ENCODE measurements around the gene SERPIND1.

The SERPIND1 gene

DNA sequence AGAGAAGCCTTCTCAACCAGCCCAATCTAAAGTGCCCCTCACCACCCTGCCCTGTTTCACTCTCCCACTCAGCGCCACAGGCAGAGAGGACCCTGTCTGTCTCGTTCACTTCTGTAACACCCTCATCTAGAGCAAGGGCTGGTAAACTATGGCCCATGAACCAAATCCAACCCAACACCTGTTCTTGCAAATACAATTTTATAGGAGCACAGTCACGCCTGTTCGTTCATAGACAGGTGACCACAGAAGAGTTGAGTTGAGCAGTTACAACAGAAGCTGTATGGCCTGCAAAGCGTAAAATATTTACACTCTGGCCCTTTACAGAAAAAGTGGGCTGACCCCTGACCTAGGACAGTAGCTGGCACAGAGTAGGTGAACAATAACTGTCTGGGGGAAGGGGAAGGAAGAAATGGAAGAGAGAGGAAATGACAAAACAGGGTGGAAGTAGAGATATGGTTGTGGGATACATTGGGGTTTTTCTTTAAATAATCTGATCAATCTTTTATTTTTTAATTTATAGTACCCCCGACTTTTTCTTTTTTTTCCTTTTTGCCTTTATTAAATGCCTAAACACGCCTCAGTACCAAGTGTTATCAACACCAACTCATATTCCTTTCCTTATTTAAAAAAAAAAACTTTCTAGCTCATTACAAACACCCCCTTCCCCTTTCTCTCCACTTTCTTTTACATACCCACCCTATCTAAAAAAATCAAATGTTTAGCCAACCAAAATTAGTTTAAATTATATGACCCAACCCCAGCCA, 20.9 kb downstream of the SERPIND1 start:
- H2AK5ac ChIP-seq (ENCODE audit: low read length), result no peak overlapping the region
- no peak overlapping the region for H4K5ac ChIP-seq (ENCODE audit: low read length)
- H2BK120ac ChIP-seq (ENCODE audit: low read depth, low read length), result no peak overlapping the region
- H3K9ac ChIP-seq (ENCODE audit: low read length), result no peak overlapping the region
- no peak for DNase-seq
- peaks cover 4% of the 10 kb centered on the region for H3K4me1 ChIP-seq (ENCODE audit: control insufficient read depth, low read depth, low read length)
- H3K36me3 ChIP-seq (ENCODE audit: control insufficient read depth, insufficient read depth, low read length), result no peaks in the 10 kb centered on the region
- H3K56ac ChIP-seq (ENCODE audit: low read length), result no peak overlapping the region
- H3K4ac ChIP-seq (ENCODE audit: low read depth, low read length), result no peak overlapping the region
- no peak overlapping the region for H3K4me3 ChIP-seq (ENCODE audit: low read length)
- H3K79me1 ChIP-seq (ENCODE audit: low read length), result no peaks in the 10 kb centered on the region
- no peak overlapping the region for H2BK5ac ChIP-seq (ENCODE audit: low read length)
- no peak overlapping the region for H3K23ac ChIP-seq (ENCODE audit: low read length)
- no peak overlapping the region for H2BK15ac ChIP-seq (replicated peaks; ENCODE audit: low read depth)
- no peak overlapping the region for H3K4me2 ChIP-seq (ENCODE audit: low read length)
- no peak overlapping the region for H3K18ac ChIP-seq (ENCODE audit: low read length)
- no peak overlapping the region for H4K8ac ChIP-seq (ENCODE audit: low read depth, low read length)
- H3K27ac ChIP-seq (ENCODE audit: low read depth, low read length), result no peak overlapping the region
- H3K79me2 ChIP-seq (ENCODE audit: control insufficient read depth, insufficient read depth, low read length), result no peaks in the 10 kb centered on the region
- WGBS (ENCODE audit: extremely low coverage, insufficient coverage, low lambda C conversion rate), result 73% methylated on average over 1 of the region's 7 CpGs
- no peaks in the 10 kb centered on the region for H3K27me3 ChIP-seq (ENCODE audit: insufficient read depth, low read length, poor library complexity)

DNA sequence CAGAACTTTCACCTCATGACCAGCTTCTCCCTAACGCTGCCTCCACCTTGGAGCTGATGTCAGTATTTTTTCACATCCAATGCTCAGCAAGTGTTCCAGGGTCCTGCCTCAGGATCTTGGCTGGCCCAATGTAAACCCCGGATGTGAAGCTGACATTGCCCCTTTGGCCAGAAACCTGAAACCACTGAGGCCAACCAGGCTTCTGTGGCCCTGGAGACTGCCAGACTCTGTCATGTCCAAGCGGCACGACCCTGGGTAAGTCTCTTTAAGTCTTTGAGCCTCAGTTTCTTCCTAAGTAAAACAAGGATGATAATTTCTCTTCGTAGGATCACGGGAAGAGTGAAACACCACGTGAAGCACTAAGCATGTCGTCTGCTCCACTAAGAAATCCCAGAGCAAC, 22.8 kb downstream of the SERPIND1 start:
- Histone ChIP-seq H3K79me1 (ENCODE audit: low read length) (no peaks in the 10 kb centered on the region), H3K36me3 (ENCODE audit: control insufficient read depth, insufficient read depth, low read length) (no peaks in the 10 kb centered on the region), H2BK15ac (replicated peaks; ENCODE audit: low read depth) (no peak overlapping the region), H3K4ac (ENCODE audit: low read depth, low read length) (no peak overlapping the region), H2BK5ac (ENCODE audit: low read length) (no peak overlapping the region), H3K18ac (ENCODE audit: low read length) (no peak overlapping the region), H3K9ac (ENCODE audit: low read length) (no peak overlapping the region), H3K27me3 (ENCODE audit: insufficient read depth, low read length, poor library complexity) (no peaks in the 10 kb centered on the region), H3K4me1 (ENCODE audit: control insufficient read depth, low read depth, low read length) (peaks cover 4% of the 10 kb centered on the region), H3K27ac (ENCODE audit: low read depth, low read length) (no peak overlapping the region), H3K56ac (ENCODE audit: low read length) (no peak overlapping the region), H3K79me2 (ENCODE audit: control insufficient read depth, insufficient read depth, low read length) (no peaks in the 10 kb centered on the region), H3K23ac (ENCODE audit: low read length) (no peak overlapping the region), H2AK5ac (ENCODE audit: low read length) (no peak overlapping the region), H3K4me2 (ENCODE audit: low read length) (no peak overlapping the region), H2BK120ac (ENCODE audit: low read depth, low read length) (no peak overlapping the region), H4K5ac (ENCODE audit: low read length) (no peak overlapping the region), H4K8ac (ENCODE audit: low read depth, low read length) (no peak overlapping the region), H3K4me3 (ENCODE audit: low read length) (no peak overlapping the region)
- no CpG with 5 or more reads among the region's 8 CpGs for whole genome bisulfite sequencing (ENCODE audit: extremely low coverage, insufficient coverage, low lambda C conversion rate)
- no peak for DNase-seq

- Histone ChIP-seq H3K27ac (ENCODE audit: low read depth, low read length) (no peak overlapping the region), H3K18ac (ENCODE audit: low read length) (no peak overlapping the region), H3K56ac (ENCODE audit: low read length) (no peak overlapping the region), H3K27me3 (ENCODE audit: insufficient read depth, low read length, poor library complexity) (no peaks in the 10 kb centered on the region), H3K79me2 (ENCODE audit: control insufficient read depth, insufficient read depth, low read length) (no peaks in the 10 kb centered on the region), H3K4ac (ENCODE audit: low read depth, low read length) (no peak overlapping the region), H3K79me1 (ENCODE audit: low read length) (no peaks in the 10 kb centered on the region), H3K9ac (ENCODE audit: low read length) (no peak overlapping the region), H4K5ac (ENCODE audit: low read length) (no peak overlapping the region), H3K4me1 (ENCODE audit: control insufficient read depth, low read depth, low read length) (peaks cover 4% of the 10 kb centered on the region), H3K4me3 (ENCODE audit: low read length) (no peak overlapping the region), H3K23ac (ENCODE audit: low read length) (no peak overlapping the region), H4K8ac (ENCODE audit: low read depth, low read length) (no peak overlapping the region), H2BK15ac (replicated peaks; ENCODE audit: low read depth) (no peak overlapping the region), H2BK5ac (ENCODE audit: low read length) (no peak overlapping the region), H3K4me2 (ENCODE audit: low read length) (no peak overlapping the region), H2AK5ac (ENCODE audit: low read length) (no peak overlapping the region), H3K36me3 (ENCODE audit: control insufficient read depth, insufficient read depth, low read length) (no peaks in the 10 kb centered on the region), H2BK120ac (ENCODE audit: low read depth, low read length) (no peak overlapping the region)
- no CpG with 5 or more reads among the region's 5 CpGs for WGBS (ENCODE audit: extremely low coverage, insufficient coverage, low lambda C conversion rate)
- DNase-seq, result no peak
These were observed 24.3 kb downstream of the SERPIND1 start for GRCh38 chr22:20798218-20798617.

- Histone ChIP-seq H2BK5ac (ENCODE audit: low read length) (no peak overlapping the region), H3K36me3 (ENCODE audit: control insufficient read depth, insufficient read depth, low read length) (no peaks in the 10 kb centered on the region), H4K8ac (ENCODE audit: low read depth, low read length) (no peak overlapping the region), H2AK5ac (ENCODE audit: low read length) (no peak overlapping the region), H3K79me1 (ENCODE audit: low read length) (no peaks in the 10 kb centered on the region), H2BK120ac (ENCODE audit: low read depth, low read length) (no peak overlapping the region), H3K4ac (ENCODE audit: low read depth, low read length) (no peak overlapping the region), H3K23ac (ENCODE audit: low read length) (no peak overlapping the region), H3K56ac (ENCODE audit: low read length) (peak overlapping the region; percentile 34), H3K27ac (ENCODE audit: low read depth, low read length) (no peak overlapping the region), H4K5ac (ENCODE audit: low read length) (no peak overlapping the region), H3K27me3 (ENCODE audit: insufficient read depth, low read length, poor library complexity) (no peaks in the 10 kb centered on the region), H3K9ac (ENCODE audit: low read length) (no peak overlapping the region), H3K4me1 (ENCODE audit: control insufficient read depth, low read depth, low read length) (peaks cover 4% of the 10 kb centered on the region), H3K4me3 (ENCODE audit: low read length) (no peak overlapping the region), H2BK15ac (replicated peaks; ENCODE audit: low read depth) (no peak overlapping the region), H3K18ac (ENCODE audit: low read length) (no peak overlapping the region), H3K79me2 (ENCODE audit: control insufficient read depth, insufficient read depth, low read length) (no peaks in the 10 kb centered on the region), H3K4me2 (ENCODE audit: low read length) (no peak overlapping the region)
- no peak for DNase-seq
- no CpG with 5 or more reads among the region's 10 CpGs for WGBS (ENCODE audit: extremely low coverage, insufficient coverage, low lambda C conversion rate)
These were observed 25.1 kb downstream of the SERPIND1 start for GRCh38 chr22:20798974-20799373.

- H3K4me1 ChIP-seq (ENCODE audit: control insufficient read depth, low read depth, low read length), result peaks cover 4% of the 10 kb centered on the region
- no peak overlapping the region for H3K4ac ChIP-seq (ENCODE audit: low read depth, low read length)
- no peak overlapping the region for H2BK15ac ChIP-seq (replicated peaks; ENCODE audit: low read depth)
- H2AK5ac ChIP-seq (ENCODE audit: low read length), result no peak overlapping the region
- H3K36me3 ChIP-seq (ENCODE audit: control insufficient read depth, insufficient read depth, low read length), result no peaks in the 10 kb centered on the region
- H3K79me1 ChIP-seq (ENCODE audit: low read length), result no peaks in the 10 kb centered on the region
- no peak overlapping the region for H4K8ac ChIP-seq (ENCODE audit: low read depth, low read length)
- no peak overlapping the region for H2BK120ac ChIP-seq (ENCODE audit: low read depth, low read length)
- no peak overlapping the region for H2BK5ac ChIP-seq (ENCODE audit: low read length)
- H3K27me3 ChIP-seq (ENCODE audit: insufficient read depth, low read length, poor library complexity), result no peaks in the 10 kb centered on the region
- DNase-seq, result peak; percentile 93
- H3K56ac ChIP-seq (ENCODE audit: low read length), result peak overlapping the region; percentile 34
- no peaks in the 10 kb centered on the region for H3K79me2 ChIP-seq (ENCODE audit: control insufficient read depth, insufficient read depth, low read length)
- no CpG with 5 or more reads among the region's 8 CpGs for WGBS (ENCODE audit: extremely low coverage, insufficient coverage, low lambda C conversion rate)
- H3K4me3 ChIP-seq (ENCODE audit: low read length), result no peak overlapping the region
- H3K9ac ChIP-seq (ENCODE audit: low read length), result no peak overlapping the region
- H4K5ac ChIP-seq (ENCODE audit: low read length), result no peak overlapping the region
- H3K4me2 ChIP-seq (ENCODE audit: low read length), result no peak overlapping the region
- H3K27ac ChIP-seq (ENCODE audit: low read depth, low read length), result no peak overlapping the region
- H3K18ac ChIP-seq (ENCODE audit: low read length), result no peak overlapping the region
- no peak overlapping the region for H3K23ac ChIP-seq (ENCODE audit: low read length)
These were observed 25.5 kb downstream of the SERPIND1 start for GRCh38 chr22:20799449-20799848.

DNA sequence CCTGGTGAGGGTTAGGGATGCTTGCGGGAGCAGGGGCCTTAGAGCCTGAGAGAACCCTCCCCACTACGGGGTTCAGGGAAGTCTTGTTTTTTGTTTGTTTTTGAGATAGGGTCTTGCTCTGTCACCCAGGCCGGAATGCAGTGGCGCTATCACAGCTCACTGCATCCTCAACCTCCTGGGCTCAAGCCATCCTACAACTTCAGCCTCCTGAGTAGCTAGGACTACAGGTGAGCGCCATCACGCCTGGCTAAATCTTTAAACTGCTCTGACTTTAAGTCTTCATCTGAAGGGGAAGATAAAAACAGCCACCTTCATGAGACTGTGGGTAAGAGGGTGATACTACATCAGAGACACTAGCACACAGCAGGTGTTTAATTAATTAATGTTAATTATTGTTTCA, 28.5 kb downstream of the SERPIND1 start:
- no peak overlapping the region for H2BK5ac ChIP-seq (ENCODE audit: low read length)
- H2BK15ac ChIP-seq (replicated peaks; ENCODE audit: low read depth), result no peak overlapping the region
- H3K56ac ChIP-seq (ENCODE audit: low read length), result no peak overlapping the region
- no peaks in the 10 kb centered on the region for H3K27me3 ChIP-seq (ENCODE audit: insufficient read depth, low read length, poor library complexity)
- no peak overlapping the region for H3K9ac ChIP-seq (ENCODE audit: low read length)
- no peak overlapping the region for H3K18ac ChIP-seq (ENCODE audit: low read length)
- H2BK120ac ChIP-seq (ENCODE audit: low read depth, low read length), result no peak overlapping the region
- H4K8ac ChIP-seq (ENCODE audit: low read depth, low read length), result no peak overlapping the region
- no peak overlapping the region for H3K4ac ChIP-seq (ENCODE audit: low read depth, low read length)
- no peaks in the 10 kb centered on the region for H3K79me2 ChIP-seq (ENCODE audit: control insufficient read depth, insufficient read depth, low read length)
- H3K23ac ChIP-seq (ENCODE audit: low read length), result no peak overlapping the region
- no peak overlapping the region for H2AK5ac ChIP-seq (ENCODE audit: low read length)
- WGBS (ENCODE audit: extremely low coverage, insufficient coverage, low lambda C conversion rate), result no CpG with 5 or more reads among the region's 6 CpGs
- no peak overlapping the region for H3K27ac ChIP-seq (ENCODE audit: low read depth, low read length)
- H4K5ac ChIP-seq (ENCODE audit: low read length), result no peak overlapping the region
- no peak for DNase-seq
- peaks cover 6% of the 10 kb centered on the region for H3K36me3 ChIP-seq (ENCODE audit: control insufficient read depth, insufficient read depth, low read length)
- H3K79me1 ChIP-seq (ENCODE audit: low read length), result no peaks in the 10 kb centered on the region
- H3K4me3 ChIP-seq (ENCODE audit: low read length), result no peak overlapping the region
- H3K4me2 ChIP-seq (ENCODE audit: low read length), result no peak overlapping the region
- peaks cover 4% of the 10 kb centered on the region for H3K4me1 ChIP-seq (ENCODE audit: control insufficient read depth, low read depth, low read length)
